IMR-90 (cell line): ENCODE measurements around the gene GCNT2.
"Not testable (repeated sequence)": the region's sequence is repeated elsewhere in the genome, so short reads cannot be mapped to it uniquely, and the experiment has no call there.

ENCODE experiments used
- CTCF ChIP-seq: conservative IDR thresholded peaks from 2 replicates; pipeline ENCODE4 v1.5.1; 2012; ENCODE audit warnings: mild to moderate bottlenecking, low read depth, low read length, improper control_type of control experiment
- MAZ ChIP-seq: IDR thresholded peaks from 2 replicates; pipeline ENCODE4 v1.6.1; 2012; ENCODE audit warnings: low read depth, mild to moderate bottlenecking, low read length, improper control_type of control experiment, moderate library complexity, borderline replicate concordance
- POLR2A ChIP-seq: IDR thresholded peaks from 2 replicates; pipeline ENCODE4 v1.6.1; 2012; ENCODE audit warnings: mild to moderate bottlenecking, low read depth, low read length
- RFX5 ChIP-seq: IDR thresholded peaks from 2 replicates; pipeline ENCODE4 v1.8.0; 2012; ENCODE audit warnings: low read depth, mild to moderate bottlenecking, low read length, moderate library complexity

- TF ChIP-seq CTCF, POLR2A, MAZ, RFX5: not testable (repeated sequence)
Observed at GRCh38 chr6:10486944-10487588, 34.1 kb upstream of the GCNT2 start.
